NCI-H2171 (cell line): ENCODE measurements around the gene PRDM16.

Experiments
- DNase-seq: peaks from one replicate; lab custom pipeline; 2025; lab: John Stamatoyannopoulos, UW

The PRDM16 gene

GRCh38 chr1:3305156-3305555 lies 236.2 kb downstream of the PRDM16 start:
- no peak for DNase-seq

DNA sequence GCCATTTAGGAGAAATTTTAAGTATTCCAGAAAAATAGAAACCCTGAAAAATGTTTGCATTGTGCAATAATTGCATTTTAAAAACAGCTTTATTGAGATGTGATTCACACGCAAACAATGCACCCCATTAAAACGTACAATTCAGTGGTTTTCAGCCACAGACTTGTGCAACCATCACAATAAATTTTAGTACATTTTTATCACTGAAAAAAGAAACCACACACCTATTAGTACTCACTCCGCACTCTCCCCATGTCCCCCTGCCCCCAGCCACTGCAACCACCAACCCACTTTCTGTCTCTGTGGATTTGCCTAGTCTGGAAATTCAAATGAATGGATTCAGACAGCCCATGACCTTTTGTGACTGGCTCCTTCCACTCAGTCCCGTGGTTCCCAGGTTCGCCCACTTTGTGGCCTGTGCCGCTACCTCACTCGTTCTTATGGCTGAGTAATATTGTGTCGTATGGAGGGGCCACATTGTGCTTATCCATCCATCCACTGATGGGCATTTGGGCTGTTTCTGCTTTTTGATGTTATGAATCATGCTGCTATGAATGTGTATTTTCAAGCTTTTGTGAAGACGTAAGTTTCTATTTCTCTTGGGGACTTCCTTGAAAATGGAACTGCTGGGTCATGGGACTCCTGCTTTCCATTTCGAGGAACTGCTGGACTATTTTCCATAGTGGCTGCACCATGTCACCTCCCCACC lies 237.7 kb downstream of the PRDM16 start:
- DNase-seq: no peak

DNA sequence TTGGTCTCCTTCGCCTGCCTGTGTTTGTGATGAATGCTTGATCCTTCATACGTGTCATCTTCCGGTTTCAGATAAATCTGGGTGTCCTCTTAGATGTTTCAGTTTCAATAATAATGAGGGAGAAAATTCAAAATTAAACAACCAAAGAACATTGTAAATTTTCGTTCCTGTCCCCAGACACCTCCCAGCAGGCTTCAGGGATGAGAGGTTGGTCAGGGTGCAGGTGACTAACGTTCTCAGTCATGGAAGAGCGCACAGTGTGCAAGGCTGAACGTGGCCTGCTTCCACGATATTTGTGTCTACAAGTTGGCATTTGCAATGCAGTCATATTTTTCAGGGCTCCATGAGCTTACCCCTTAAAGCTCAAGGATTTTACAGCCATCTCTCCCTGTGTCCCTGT lies 238.4 kb downstream of the PRDM16 start:
- DNase-seq: no peak

GRCh38 chr1:3308053-3308452 lies 239.1 kb downstream of the PRDM16 start:
- DNase-seq: no peak

DNA sequence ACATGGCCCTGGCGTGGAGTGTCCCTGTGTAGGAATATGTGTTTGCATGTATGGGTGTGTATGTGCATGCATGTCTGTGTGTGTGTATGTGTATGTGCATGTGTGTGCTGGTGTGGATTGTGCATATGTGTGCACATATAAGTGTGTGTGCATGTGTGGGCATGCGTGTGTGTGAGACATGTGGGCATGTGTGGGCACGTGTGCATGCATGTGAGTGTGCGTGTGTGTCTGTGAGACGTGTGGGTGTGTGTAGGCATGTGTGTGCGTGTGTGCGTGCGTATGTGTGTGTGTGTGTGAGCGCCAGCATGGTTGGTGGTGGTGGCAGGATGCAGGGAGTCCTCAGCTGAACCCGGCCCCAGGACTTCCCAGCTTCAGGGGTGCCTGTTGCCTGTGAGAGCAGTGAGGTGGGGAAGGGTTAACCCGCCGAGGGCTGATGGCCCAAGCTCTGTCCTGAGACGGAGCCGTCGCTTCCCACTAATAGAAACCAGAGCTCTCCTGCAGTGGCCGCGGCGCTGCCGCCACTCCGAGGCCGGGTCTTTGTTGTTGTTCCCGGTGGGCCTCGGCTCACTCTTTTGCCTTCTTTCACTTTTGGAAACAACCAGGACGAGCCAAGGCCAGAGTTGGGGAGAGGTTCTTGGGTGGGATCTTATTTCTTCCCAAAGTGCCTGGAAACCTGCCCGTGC lies 241.9 kb downstream of the PRDM16 start:
- no peak for DNase-seq

DNA sequence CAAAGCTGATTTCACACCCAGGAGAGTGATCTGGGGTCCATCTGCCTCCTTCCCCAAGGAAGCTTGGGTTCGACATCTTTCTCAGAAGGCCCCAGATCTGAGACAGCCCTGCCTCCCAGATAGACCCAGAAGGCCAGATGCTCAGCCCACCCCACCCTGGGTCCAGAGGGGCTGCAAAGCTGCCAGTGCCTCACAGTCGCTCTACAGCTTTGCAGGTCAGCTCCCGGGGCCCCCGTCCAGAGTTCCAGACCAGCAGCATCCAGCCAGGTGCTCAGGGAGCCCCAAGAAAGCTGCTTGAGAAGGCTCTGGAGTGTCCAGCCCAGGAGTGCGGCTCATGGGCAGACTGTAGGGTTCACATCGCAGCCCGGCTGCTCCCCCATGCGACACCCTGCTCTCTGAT lies 242.7 kb downstream of the PRDM16 start:
- no peak for DNase-seq

GRCh38 chr1:3312310-3312897 lies 243.4 kb downstream of the PRDM16 start:
- no peak for DNase-seq

DNA sequence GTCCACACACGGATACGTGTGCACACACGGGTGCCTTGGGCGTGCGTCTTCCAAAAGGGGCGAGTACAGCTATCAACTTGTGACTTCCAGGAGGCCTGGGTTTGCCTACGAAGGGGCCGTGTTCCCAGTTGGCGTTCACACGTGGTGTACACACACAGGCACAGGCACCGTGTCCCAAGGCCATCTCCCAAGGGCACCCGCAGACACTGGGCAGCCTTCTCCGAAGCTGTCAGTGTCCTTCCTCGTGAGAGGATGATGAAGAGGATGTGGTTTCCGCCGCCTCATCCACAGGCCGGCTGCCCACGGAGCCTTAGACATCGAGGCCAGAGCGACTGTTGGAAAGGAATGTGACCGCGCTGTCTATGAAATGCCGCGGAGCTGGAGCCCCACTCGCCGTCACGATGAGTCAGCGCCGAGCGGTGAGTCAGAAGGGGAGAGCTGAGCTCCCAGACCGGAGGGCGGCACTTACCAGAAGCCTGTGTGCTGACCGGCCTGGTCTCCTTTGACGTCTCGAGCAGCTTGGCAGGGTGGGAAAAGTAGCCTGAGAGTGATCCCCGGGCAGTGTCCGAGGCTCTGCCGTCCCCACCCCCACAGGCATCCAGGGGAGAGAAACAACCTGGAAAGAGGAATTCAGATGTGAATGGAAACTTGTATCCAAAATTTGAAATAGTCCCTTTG lies 244.0 kb downstream of the PRDM16 start:
- DNase-seq: no peak

- DNase-seq: no peak
Measured at GRCh38 chr1:3313576-3313950, 244.6 kb downstream of the PRDM16 start.

DNA sequence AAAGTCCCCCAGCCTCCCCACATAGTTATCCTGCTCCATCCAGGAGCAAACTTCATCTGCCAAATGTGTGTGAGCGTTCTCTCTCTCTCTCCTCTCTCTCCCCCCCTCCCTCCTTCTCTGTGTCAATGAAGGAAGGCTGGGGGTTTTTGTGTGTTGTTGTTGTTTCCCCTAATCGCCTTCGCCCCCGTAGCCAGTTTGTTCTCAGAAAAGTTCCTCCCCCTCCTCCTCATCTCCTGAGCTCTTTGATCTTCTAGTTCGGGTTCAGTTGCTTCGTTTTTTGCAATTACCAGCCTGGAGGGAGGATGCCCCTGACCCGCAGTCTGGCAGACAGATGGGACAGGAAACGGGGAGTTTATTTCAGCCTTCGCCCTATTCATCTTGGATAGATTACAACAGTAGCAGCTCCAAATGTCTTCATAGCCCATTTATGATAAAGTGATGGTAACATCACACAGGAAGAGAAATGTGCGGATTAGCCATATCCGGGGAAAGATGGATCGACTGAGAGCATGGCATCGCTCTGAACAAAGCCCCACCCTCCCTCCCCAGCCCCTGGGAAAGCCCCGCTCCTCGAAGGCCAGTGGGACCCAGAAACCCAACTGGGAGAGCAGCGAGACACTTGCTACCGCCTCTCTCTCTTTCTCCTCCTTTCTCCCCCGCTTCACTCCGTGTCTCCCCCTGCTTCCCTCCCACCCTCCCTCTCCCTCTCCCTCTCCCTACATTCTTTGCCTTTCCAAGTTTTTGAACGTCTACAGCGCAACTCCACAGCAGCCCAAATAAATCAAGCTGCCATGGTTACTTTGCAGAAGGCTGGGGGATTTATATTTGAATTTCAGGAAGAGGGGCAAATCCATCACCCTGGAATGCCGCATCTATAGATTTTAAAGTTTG lies 245.7 kb downstream of the PRDM16 start:
- DNase-seq: no peak

- no peak for DNase-seq
Measured at GRCh38 chr1:3315399-3316339, 246.7 kb downstream of the PRDM16 start.

GRCh38 chr1:3316340-3316943 lies 247.4 kb downstream of the PRDM16 start:
- no peak for DNase-seq

- DNase-seq: no peak
Measured at GRCh38 chr1:3317456-3317855, 248.5 kb downstream of the PRDM16 start.

DNA sequence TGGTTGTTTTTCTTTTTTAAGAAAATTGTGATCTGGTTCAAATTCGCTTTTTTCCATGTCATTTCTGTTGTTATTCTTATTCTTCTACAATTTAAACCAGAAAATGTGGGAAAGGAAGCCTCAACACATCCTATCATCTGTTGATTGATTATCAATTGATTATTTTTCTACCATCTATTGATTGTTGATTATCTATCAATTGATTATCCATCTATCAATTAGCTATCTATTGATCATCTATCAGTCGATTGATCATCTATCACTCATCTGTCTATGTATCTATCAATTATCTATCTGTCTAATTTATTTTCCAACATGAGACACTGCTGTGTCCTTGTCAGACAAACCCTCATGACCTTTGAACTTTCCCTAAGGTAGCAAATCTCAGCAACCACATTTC lies 249.3 kb downstream of the PRDM16 start:
- DNase-seq: no peak

GRCh38 chr1:3319874-3320245 lies 250.9 kb downstream of the PRDM16 start:
- DNase-seq: peak; percentile 26

DNA sequence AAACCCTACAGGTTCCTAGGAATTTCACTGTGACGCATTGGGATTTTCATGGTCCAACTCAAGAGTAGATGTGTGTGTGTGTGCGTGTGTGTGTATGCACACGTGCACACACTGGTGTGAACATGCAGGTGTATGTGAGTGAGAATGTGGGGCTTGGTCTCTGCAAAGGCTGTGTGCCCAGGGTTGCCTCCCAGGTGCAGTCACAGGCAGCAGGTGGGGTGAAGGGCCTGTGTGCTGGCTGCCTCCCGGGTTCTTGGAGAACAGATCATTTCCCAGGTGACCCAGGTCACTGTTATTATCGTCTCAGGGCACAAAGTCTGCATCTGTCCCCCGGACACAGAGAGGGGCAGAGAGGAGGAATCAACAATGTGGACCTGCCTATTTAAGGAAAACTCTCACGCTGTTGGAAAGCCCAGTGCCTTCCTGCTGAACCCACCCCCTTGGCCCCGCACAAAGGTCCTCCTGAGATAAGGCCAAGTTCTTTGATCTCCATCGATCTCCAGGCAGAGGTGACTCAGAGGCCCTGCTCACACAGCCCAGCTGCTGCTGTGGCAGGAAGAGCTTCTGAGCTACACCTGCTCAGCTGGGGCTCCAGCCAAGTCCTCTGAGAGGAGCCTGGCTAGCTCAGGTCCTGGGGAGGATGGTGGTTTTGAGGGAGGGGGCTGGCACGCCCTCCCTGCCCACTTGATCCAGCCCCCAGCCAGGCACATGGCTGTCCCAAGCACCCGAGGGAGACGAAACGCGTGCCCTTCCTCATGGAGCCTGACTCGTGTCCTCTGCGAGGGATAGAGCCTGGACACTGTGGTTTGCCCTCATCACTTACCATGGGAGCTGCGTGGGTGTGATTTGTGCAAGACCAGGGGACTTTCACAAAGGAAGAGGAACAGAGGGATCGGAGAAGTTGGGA lies 251.5 kb downstream of the PRDM16 start:
- DNase-seq: no peak

DNA sequence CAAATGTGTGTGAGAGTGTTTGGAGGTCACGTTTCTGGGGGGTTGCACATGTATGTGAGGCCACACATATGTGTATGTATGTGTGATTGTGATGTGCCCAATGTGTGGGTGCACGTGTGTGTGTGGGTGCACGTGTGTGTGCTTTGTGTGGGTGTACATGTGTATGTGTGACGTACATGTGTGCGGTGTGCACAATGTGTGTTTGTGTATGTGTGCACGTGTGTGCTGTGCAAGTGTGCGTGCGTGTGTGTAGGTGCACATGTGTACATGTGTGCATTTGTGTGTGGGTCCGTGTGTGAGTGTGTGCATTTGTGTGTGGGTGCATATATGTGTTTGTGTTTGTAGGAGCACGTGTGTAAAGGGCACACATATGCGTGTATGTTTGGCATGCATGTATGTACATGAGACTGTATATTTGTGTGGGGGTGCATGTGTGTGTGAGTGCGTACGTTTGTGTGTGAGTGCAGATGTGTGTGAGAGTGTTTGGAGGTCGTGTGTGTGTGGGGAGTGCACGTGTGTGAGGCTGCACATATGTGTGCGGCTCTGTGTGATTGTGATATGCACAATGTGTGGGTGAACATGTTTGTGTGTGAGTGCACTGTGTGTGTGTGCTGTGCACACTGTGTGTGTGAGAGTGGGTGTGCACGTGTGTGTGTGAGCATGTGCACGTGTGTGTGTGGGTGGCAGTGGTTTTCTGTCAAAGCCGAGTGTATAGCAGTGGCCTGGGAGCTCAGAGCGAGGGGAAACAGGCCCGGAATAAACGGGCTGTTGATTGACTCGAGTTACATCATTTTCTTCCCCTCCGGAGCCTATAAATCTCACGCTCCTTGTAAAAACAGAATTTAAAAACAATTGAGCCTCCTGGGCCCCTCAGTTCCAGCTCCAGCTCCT lies 252.8 kb downstream of the PRDM16 start:
- no peak for DNase-seq

DNA sequence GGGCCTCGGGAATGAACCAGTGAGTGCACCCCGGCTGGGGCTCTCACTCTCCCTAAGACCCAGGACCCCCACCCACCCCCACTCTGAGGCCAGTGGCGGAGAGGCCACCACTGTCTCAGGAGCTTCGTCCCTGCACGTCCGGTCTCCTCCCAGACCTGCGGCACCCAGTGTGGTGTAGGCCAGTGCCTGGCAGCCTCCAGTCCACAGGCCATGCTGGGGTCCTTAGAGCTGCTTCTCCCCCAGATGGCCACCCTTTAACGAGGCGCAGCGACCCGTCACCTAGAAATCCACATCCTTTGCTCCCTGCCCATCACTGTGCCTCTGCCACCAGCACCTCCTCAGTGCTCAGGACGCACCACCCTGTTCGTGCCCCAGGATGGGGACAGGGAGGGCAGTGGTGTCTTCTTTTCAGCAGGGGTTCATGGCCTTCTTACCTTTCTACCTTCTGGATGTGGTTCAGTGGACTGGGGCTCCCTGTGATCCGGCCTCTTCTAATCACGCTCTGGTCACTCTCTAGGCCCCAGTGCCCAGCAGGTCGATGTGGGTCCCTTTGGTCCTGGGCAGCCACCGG lies 253.5 kb downstream of the PRDM16 start:
- no peak for DNase-seq
